ENCODE results near the gene MKLN1. TPM values are rescaled to one million over a fixed set of nuclear protein-coding genes. Genes with fewer than 3 reads are reported as not detected.

MKLN1 gene
- total and polyA plus RNA-seq, 2 donors (not counting 1 experiment from before 2014, with no cell fraction given): 8.5 to 68.4 TPM

GRCh38 chr7:131521651-131522163 is 194.0 kb downstream of the MKLN1 start:
- H2AFZ ChIP-seq (ENCODE audit: insufficient read depth, low read depth, low read length, poor library complexity, severe bottlenecking): no peak overlapping the region
- H3K4me3 Mint-ChIP-seq: no peak overlapping the region
- H3K9me3 ChIP-seq (ENCODE audit: control extremely low read depth in 1 of 3, control insufficient read depth in 2 of 3, insufficient read depth in 1 of 3, low read length in 2 of 3): no peaks in the 10 kb centered on the region
- no peak overlapping the region for H3K9ac ChIP-seq (ENCODE audit: low read length)
- CTCF ChIA-PET: interaction anchor here (1.1 kb wide), 1 partner anchor 24 kb away, joined by 3 read pairs; no protein-coding TSS in a partner anchor
- no peaks in the 10 kb centered on the region for H3K79me2 ChIP-seq (ENCODE audit: control insufficient read depth, insufficient read depth, low read length)
- H3K27me3 ChIP-seq (replicated peaks in 1 of 4; ENCODE audit: control extremely low read depth in 1 of 4, control insufficient read depth in 3 of 4, insufficient read depth in 4 of 4, low read length in 3 of 4): no peaks in the 10 kb centered on the region
- no peak for TF ChIP-seq EZH2 (IDR thresholded peaks at IDR 0.05; ENCODE audit: borderline replicate concordance, insufficient read depth, low read depth, low read length, poor library complexity, severe bottlenecking)
- TF ChIP-seq CTCF (IDR thresholded peaks at IDR 0.05): no peak
- H3K4me1 ChIP-seq (ENCODE audit: control insufficient read depth in 2 of 2, insufficient read depth in 2 of 2, low read length in 2 of 2): peaks cover 0 to 5% of the 10 kb centered on the region in 2 donors
- H3K36me3 ChIP-seq (replicated peaks in 1 of 2; ENCODE audit: control extremely low read depth in 1 of 2, control insufficient read depth in 1 of 2, extremely low read depth in 1 of 2, insufficient read depth in 2 of 2, low read length in 1 of 2): no peaks in the 10 kb centered on the region
- H3K27ac ChIP-seq (ENCODE audit: low read length in 2 of 2): no peak overlapping the region
- H3K27ac Mint-ChIP-seq: no peak overlapping the region
- no peak overlapping the region for H3K4me3 ChIP-seq (ENCODE audit: control extremely low read depth in 1 of 5, extremely low read depth in 1 of 5, insufficient read depth in 1 of 5, low read depth in 2 of 5, low read length in 4 of 5)
- H3K9me3 Mint-ChIP-seq (ENCODE audit: insufficient read depth): no peaks in the 10 kb centered on the region
- intact Hi-C loops (cut with micrococcal nuclease): no loop called here
- no peaks in the 10 kb centered on the region for H3K27me3 Mint-ChIP-seq
- H4K20me1 ChIP-seq (ENCODE audit: control insufficient read depth, insufficient read depth, low read length, poor library complexity, severe bottlenecking): no peaks in the 10 kb centered on the region
- H3K4me2 ChIP-seq (replicated peaks; ENCODE audit: low read depth, low read length, poor library complexity, severe bottlenecking): no peak overlapping the region
- POLR2A ChIA-PET: no interaction called here
- ATAC-seq (ENCODE audit: low read depth) (no peak), DNase-seq (no peak)
- peaks cover 5% of the 10 kb centered on the region for H3K4me1 Mint-ChIP-seq
- 97% methylated on average over 4 of the region's 7 CpGs for WGBS (ENCODE audit: insufficient coverage)

GRCh38 chr7:131522325-131522930 is 194.8 kb downstream of the MKLN1 start:
- no peak overlapping the region for H3K27ac Mint-ChIP-seq
- Histone ChIP-seq H2AFZ (ENCODE audit: insufficient read depth, low read depth, low read length, poor library complexity, severe bottlenecking) (peak overlapping the region; percentile 58), H3K9me3 (ENCODE audit: control extremely low read depth in 1 of 3, control insufficient read depth in 2 of 3, insufficient read depth in 1 of 3, low read length in 2 of 3) (no peaks in the 10 kb centered on the region), H3K36me3 (replicated peaks in 1 of 2; ENCODE audit: control extremely low read depth in 1 of 2, control insufficient read depth in 1 of 2, extremely low read depth in 1 of 2, insufficient read depth in 2 of 2, low read length in 1 of 2) (no peaks in the 10 kb centered on the region), H3K27ac (ENCODE audit: low read length in 2 of 2) (no peak overlapping the region), H3K4me3 (ENCODE audit: control extremely low read depth in 1 of 5, extremely low read depth in 1 of 5, insufficient read depth in 1 of 5, low read depth in 2 of 5, low read length in 4 of 5) (peak overlapping the region in 3 of 5 experiments; percentile 15 to 22 (median 18)), H3K4me1 (ENCODE audit: control insufficient read depth in 2 of 2, insufficient read depth in 2 of 2, low read length in 2 of 2) (peaks cover 0 to 5% of the 10 kb centered on the region in 2 donors), H3K27me3 (replicated peaks in 1 of 4; ENCODE audit: control extremely low read depth in 1 of 4, control insufficient read depth in 3 of 4, insufficient read depth in 4 of 4, low read length in 3 of 4) (no peaks in the 10 kb centered on the region), H3K79me2 (ENCODE audit: control insufficient read depth, insufficient read depth, low read length) (no peaks in the 10 kb centered on the region), H3K4me2 (replicated peaks; ENCODE audit: low read depth, low read length, poor library complexity, severe bottlenecking) (peak overlapping the region; percentile 42), H4K20me1 (ENCODE audit: control insufficient read depth, insufficient read depth, low read length, poor library complexity, severe bottlenecking) (no peaks in the 10 kb centered on the region), H3K9ac (ENCODE audit: low read length) (peak overlapping the region; percentile 14)
- H3K9me3 Mint-ChIP-seq (ENCODE audit: insufficient read depth): no peaks in the 10 kb centered on the region
- ChIA-PET CTCF (interaction anchor here (1.1 kb wide), 1 partner anchor 23 kb away, joined by 3 read pairs; no protein-coding TSS in a partner anchor), POLR2A (no interaction called here)
- TF ChIP-seq EZH2 (IDR thresholded peaks at IDR 0.05; ENCODE audit: borderline replicate concordance, insufficient read depth, low read depth, low read length, poor library complexity, severe bottlenecking): no peak
- H3K27me3 Mint-ChIP-seq: no peaks in the 10 kb centered on the region
- no peak for DNase-seq
- H3K4me1 Mint-ChIP-seq: peaks cover 8% of the 10 kb centered on the region
- no peak for ATAC-seq (ENCODE audit: low read depth)
- WGBS (ENCODE audit: insufficient coverage): 97% methylated on average over 8 of the region's 11 CpGs
- intact Hi-C loops (cut with micrococcal nuclease): no loop called here
- no peak overlapping the region for H3K4me3 Mint-ChIP-seq

Measured in B cell (primary cell).